ENCODE data around the gene ATP11A. TPM values are rescaled to one million over a fixed set of nuclear protein-coding genes. Genes with fewer than 3 reads are reported as not detected.

Gene ATP11A
- total RNA-seq, 1 donor from 2014 or later, result 211 TPM

- peak overlapping the region; percentile 65 for H3K4me3 Mint-ChIP-seq (ENCODE audit: unreplicated experiment)
- no peaks in the 10 kb centered on the region for H3K9me3 Mint-ChIP-seq (ENCODE audit: unreplicated experiment)
- DNase-seq (ENCODE audit: low spot score), result no peak
- H3K27ac Mint-ChIP-seq (ENCODE audit: unreplicated experiment), result no peak overlapping the region
- H3K36me3 Mint-ChIP-seq (ENCODE audit: low read depth, unreplicated experiment), result peaks cover 14% of the 10 kb centered on the region
- H3K4me1 Mint-ChIP-seq (ENCODE audit: unreplicated experiment), result peaks cover 79% of the 10 kb centered on the region
- no peak for TF ChIP-seq CTCF (IDR thresholded peaks at IDR 0.05; ENCODE audit: unreplicated experiment)
- H3K27me3 Mint-ChIP-seq (ENCODE audit: unreplicated experiment), result peaks cover 11% of the 10 kb centered on the region
These were observed 12.6 kb downstream of the ATP11A start for GRCh38 chr13:112702341-112702985.

DNA sequence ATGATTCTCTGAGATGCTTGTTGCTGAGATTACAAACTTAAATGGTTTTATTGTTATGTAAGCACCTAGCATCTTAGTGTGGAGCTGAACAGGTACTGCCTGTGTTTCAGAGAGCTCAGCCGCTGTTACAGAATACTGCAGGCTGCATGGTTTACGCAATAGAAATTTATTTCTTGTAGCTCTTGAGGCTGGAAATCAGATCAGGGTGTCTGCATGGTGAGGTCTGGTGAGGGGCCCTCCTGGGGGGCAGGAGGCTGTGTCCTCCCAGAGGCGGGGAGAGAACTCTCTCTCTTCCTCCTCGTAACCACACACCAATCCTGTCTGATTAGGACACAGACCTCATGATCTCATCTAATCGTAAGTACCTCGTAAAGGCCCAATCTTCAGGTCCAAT is 13.1 kb downstream of the ATP11A start:
- Mint-ChIP-seq H3K27me3 (ENCODE audit: unreplicated experiment) (peaks cover 11% of the 10 kb centered on the region), H3K4me3 (ENCODE audit: unreplicated experiment) (no peak overlapping the region), H3K36me3 (ENCODE audit: low read depth, unreplicated experiment) (peaks cover 11% of the 10 kb centered on the region), H3K27ac (ENCODE audit: unreplicated experiment) (peak overlapping the region; percentile 97), H3K9me3 (ENCODE audit: unreplicated experiment) (no peaks in the 10 kb centered on the region), H3K4me1 (ENCODE audit: unreplicated experiment) (peaks cover 80% of the 10 kb centered on the region)
- no peak for TF ChIP-seq CTCF (IDR thresholded peaks at IDR 0.05; ENCODE audit: unreplicated experiment)
- no peak for DNase-seq (ENCODE audit: low spot score)

DNA sequence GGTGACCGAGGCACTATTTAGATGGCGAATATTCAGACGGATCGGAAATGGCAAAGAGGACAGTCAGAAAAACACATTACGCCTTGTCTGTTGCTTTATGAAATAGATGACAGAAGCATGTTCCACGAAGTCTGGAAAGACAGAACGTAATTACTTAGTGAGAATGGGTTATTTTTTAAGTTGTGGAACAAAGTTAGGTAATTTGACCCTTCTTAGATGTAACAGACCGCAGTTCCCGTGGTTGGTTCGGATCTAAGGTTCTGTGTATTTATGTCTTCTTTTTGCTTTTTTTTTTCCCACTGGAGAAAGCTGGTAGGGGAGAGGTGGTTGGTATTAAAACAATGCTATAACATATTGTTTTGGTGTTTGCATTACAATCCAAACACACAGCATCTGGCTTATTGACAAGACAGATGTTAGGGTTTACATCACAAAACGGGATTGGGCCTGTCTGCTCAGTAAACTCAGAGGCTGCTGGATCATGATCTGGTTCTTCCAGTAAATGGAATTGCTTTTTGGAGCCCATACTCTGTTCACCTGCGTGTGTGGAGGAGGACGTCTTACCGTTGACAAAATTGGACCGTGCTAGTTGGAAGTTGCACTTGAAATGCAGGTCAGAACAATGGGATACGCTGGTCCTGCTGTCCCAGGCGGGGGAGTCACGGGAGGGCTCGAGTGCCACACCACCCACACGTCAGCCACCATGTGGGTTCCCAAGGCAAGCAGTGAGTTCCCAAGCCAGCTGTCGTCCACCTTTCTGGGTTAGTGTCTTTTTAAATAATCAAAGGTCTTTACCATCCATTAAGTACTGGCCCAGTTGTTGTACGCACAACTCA is 13.8 kb downstream of the ATP11A start:
- H3K36me3 Mint-ChIP-seq (ENCODE audit: low read depth, unreplicated experiment), result peaks cover 7% of the 10 kb centered on the region
- peaks cover 85% of the 10 kb centered on the region for H3K4me1 Mint-ChIP-seq (ENCODE audit: unreplicated experiment)
- H3K27ac Mint-ChIP-seq (ENCODE audit: unreplicated experiment), result peak overlapping the region; percentile 97
- DNase-seq (ENCODE audit: low spot score), result no peak
- no peak for TF ChIP-seq CTCF (IDR thresholded peaks at IDR 0.05; ENCODE audit: unreplicated experiment)
- peaks cover 12% of the 10 kb centered on the region for H3K27me3 Mint-ChIP-seq (ENCODE audit: unreplicated experiment)
- H3K4me3 Mint-ChIP-seq (ENCODE audit: unreplicated experiment), result peak overlapping the region; percentile 54
- H3K9me3 Mint-ChIP-seq (ENCODE audit: unreplicated experiment), result no peaks in the 10 kb centered on the region

DNA sequence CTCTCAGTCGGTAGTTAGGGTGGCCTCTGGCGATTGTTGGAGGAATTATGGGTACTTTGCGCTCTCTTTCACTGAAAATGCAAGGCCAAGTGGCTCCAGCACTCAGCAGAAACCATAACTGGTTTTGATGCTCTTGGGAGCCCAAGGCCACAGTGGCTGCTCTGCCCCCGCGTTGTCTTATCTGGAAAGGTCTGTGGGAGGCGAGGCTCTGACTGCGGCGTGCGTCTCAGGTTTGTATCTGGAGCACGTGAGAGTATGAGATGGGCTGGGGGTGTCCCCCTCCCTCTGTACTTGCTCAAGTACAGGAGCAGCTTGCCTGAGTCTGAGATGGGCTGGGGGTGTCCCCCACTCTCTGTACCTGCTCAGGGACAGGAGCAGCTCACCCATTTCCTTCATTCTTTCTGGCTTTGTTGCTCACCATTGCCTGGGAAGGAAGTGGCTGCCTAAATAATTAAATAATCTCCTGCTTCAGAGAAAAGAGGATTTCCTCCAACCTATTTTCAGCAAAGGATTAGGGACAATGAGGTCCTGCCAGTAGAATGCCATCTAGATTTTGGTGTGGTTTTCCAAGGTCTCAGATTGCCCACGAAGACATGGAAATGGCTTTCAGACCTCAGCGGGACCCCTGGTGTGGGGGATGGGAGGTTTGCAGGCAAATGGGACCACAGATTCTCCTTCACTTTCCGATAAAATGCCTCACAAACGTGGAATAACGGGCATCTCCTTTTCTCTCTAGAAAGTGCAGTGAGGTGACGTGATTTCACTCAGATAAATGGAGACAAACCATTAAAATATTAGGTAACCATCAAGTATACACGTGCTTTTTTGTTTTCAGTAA is 14.7 kb downstream of the ATP11A start:
- Mint-ChIP-seq H3K9me3 (ENCODE audit: unreplicated experiment) (no peaks in the 10 kb centered on the region), H3K27ac (ENCODE audit: unreplicated experiment) (peak overlapping the region; percentile 97), H3K27me3 (ENCODE audit: unreplicated experiment) (peaks cover 12% of the 10 kb centered on the region), H3K4me3 (ENCODE audit: unreplicated experiment) (peak overlapping the region; percentile 57), H3K36me3 (ENCODE audit: low read depth, unreplicated experiment) (peaks cover 7% of the 10 kb centered on the region), H3K4me1 (ENCODE audit: unreplicated experiment) (peaks cover 86% of the 10 kb centered on the region)
- no peak for TF ChIP-seq CTCF (IDR thresholded peaks at IDR 0.05; ENCODE audit: unreplicated experiment)
- DNase-seq (ENCODE audit: low spot score), result no peak

Data from endothelial cell (in vitro differentiated cells).